GM18498 (cell line): ENCODE data around the gene LCE2A.

ENCODE experiments used
- ATAC-seq: cut with Tn5 transposase; IDR thresholded peaks from one replicate; pipeline ENCODE4 v1.9.1; 2021; ENCODE audit warnings: mild to moderate bottlenecking, moderate library complexity; ENCODE audit not compliant: unreplicated experiment

The LCE2A gene

DNA sequence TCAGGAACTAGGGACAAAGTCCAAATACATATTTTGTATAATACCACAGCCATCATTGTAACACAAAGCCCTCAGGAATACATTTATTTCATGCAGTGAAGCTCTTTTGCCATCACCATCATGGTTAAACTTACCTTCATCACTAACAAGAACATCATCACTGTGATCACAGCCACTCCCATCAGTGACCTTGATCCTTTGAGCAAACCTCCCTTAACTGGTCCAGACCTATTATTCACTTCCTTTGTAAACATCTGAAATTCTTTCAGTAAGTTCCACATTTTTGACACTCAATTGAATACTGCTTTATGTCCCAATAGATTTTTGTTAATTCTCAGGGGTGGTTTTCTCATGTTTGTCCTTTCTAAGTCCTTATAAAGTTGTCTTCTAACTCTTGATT is 43.5 kb downstream of the LCE2A start:
- ATAC-seq = no peak

DNA sequence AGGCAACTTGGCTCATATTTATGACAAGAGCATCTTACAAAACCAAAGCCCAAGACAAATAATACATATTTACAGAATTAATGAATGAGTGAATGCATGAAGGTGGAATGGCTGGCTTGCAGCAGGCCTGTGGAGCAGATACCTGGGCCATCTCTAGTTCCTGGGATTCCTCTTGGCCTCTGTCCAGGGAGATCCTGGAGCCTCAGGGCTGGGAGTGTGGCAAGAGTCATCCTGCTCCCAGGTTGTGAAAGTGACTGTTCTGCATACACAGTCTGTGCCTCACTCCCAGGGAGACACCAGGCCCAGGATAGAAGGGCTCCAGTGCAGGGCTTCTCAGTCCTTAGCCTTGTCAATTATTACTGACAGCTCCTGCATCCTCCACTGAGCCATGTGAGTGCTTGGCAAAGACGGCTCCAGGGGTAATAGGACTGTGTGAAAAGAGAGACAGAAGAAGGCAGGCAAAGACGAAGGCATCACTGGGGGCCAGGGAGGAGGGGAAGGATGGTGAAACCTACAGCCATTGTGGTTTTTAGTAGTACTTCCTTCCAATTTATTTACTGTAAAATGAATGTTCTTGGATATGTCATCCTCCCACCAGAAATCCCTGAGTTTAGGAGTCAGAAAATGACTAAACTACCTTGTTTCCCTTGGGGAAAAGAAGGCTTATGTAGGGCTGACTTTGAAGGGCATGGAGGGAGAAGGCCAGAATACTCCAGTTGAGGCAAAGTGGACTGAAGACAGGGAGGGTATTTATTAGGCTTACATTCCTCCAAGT is 45.4 kb downstream of the LCE2A start:
- ATAC-seq = no peak

DNA sequence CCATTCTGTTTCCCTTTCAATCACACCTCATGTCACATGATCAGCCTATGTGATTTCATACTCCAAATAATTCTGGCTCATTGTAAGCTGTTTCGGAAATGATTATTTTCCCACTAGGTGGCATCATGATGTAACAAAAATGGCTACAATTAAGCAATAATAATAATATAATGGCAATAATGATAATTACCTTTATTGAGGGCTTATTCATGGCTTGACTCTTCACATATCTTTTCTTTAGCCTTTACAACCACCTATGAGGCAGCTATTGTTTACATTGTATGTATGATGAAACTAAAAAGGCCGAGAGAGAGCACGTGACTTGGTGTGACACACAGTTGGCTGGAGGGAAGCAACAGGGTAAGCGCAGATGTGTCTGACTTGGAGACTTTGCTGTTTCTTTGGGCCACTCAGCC is 47.2 kb downstream of the LCE2A start:
- no peak for ATAC-seq

DNA sequence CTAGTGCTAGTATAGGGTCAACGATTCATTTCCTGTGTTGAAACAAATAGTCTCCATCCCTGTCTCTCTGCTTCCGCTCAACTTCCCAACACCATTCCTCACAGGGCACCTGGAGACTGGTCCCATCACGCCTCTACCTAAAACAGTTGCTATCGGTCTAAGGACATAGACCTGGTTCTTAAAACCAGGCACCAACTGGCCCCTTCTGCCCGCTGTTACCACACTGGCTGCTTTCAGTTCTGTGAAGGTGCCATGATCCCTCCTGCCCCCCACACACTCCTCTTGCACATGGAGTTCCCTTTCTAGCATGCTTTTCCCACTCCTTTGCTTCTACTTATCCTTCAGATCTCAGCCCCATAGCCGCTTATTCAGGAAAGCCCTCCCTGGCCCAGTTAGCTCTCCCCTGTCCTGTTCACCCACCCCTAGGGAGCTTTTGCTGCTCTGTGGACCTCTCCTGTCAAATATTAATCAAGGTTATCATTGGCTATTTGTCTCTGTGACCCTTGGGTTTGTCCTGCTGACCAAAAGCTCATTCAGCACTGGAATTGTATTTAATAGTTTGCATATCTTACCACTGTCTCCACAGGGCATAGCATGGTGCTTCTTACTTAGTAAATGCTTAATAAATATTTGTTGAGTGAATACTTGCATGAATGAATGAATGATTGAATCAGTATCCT is 47.8 kb downstream of the LCE2A start:
- no peak for ATAC-seq

DNA sequence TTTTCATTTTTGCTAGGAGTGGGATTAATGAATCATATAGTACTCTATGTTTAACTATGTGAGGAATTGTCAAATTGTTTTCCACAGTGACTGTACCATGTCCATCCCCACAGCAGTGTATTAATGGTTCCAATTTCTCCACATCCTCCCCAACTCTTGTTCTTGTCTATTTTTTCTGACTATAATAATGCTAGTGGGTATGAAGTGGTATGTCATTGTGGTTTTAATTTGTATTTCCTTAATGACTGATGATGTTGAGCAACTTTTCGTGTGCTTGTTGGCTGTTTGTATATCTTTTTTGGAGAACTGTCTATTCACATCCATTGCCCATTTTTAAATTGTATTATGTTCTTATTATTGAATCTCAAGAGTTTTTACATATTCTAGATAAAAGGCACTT is 49.7 kb downstream of the LCE2A start:
- no peak for ATAC-seq
